ENCODE results near the gene RTRAF. TPM values are rescaled to one million over a fixed set of nuclear protein-coding genes. Genes with fewer than 3 reads are reported as not detected.

RTRAF gene
- total RNA-seq, 1 experiment from 2014 or later, result 93.7 TPM

GRCh38 chr14:52029881-52030280 is 40.5 kb downstream of the RTRAF start:
- DNase-seq (ENCODE audit: low read depth, low spot score) (no peak), ATAC-seq (no peak)
- no TSS peak for BruUV-seq (replicated peaks)
- intact Hi-C loops (cut with micrococcal nuclease; ENCODE audit: unreplicated experiment), result no loop called here
- POLR2A ChIA-PET, result no interaction called here
- no peaks in the 10 kb centered on the region for H3K4me1 ChIP-seq (ENCODE audit: control insufficient read depth, insufficient read depth, low read length)
- no peak overlapping the region for H3K27ac ChIP-seq (ENCODE audit: low read length)
- no peaks in the 10 kb centered on the region for H3K9me3 ChIP-seq (ENCODE audit: control insufficient read depth, insufficient read depth, low read depth, low read length)
- no peaks in the 10 kb centered on the region for H3K36me3 ChIP-seq (ENCODE audit: control insufficient read depth, insufficient read depth, low read length)
- in situ Hi-C loops (cut with HindIII; ENCODE audit: low pct_unique_long_range_greater_than_20kb, low sequenced_read_pairs), result no loop called here
- no peaks in the 10 kb centered on the region for H3K27me3 ChIP-seq (ENCODE audit: control insufficient read depth, insufficient read depth, low read length)
- TF ChIP-seq, protein P1, sequence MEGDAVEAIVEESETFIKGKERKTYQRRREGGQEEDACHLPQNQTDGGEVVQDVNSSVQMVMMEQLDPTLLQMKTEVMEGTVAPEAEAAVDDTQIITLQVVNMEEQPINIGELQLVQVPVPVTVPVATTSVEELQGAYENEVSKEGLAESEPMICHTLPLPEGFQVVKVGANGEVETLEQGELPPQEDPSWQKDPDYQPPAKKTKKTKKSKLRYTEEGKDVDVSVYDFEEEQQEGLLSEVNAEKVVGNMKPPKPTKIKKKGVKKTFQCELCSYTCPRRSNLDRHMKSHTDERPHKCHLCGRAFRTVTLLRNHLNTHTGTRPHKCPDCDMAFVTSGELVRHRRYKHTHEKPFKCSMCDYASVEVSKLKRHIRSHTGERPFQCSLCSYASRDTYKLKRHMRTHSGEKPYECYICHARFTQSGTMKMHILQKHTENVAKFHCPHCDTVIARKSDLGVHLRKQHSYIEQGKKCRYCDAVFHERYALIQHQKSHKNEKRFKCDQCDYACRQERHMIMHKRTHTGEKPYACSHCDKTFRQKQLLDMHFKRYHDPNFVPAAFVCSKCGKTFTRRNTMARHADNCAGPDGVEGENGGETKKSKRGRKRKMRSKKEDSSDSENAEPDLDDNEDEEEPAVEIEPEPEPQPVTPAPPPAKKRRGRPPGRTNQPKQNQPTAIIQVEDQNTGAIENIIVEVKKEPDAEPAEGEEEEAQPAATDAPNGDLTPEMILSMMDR (IDR thresholded peaks at IDR 0.05), result no peak
- no peak for TF ChIP-seq POLR2AphosphoS5 (IDR thresholded peaks at IDR 0.05; ENCODE audit: low read depth, low read length)
- TF ChIP-seq SIN3A (IDR thresholded peaks at IDR 0.05; ENCODE audit: borderline replicate concordance, insufficient read depth, low read depth, low read length), result no peak
- no peak for TF ChIP-seq TCF7L2 (IDR thresholded peaks at IDR 0.05; ENCODE audit: low read depth, low read length)
- TF ChIP-seq, protein P2, sequence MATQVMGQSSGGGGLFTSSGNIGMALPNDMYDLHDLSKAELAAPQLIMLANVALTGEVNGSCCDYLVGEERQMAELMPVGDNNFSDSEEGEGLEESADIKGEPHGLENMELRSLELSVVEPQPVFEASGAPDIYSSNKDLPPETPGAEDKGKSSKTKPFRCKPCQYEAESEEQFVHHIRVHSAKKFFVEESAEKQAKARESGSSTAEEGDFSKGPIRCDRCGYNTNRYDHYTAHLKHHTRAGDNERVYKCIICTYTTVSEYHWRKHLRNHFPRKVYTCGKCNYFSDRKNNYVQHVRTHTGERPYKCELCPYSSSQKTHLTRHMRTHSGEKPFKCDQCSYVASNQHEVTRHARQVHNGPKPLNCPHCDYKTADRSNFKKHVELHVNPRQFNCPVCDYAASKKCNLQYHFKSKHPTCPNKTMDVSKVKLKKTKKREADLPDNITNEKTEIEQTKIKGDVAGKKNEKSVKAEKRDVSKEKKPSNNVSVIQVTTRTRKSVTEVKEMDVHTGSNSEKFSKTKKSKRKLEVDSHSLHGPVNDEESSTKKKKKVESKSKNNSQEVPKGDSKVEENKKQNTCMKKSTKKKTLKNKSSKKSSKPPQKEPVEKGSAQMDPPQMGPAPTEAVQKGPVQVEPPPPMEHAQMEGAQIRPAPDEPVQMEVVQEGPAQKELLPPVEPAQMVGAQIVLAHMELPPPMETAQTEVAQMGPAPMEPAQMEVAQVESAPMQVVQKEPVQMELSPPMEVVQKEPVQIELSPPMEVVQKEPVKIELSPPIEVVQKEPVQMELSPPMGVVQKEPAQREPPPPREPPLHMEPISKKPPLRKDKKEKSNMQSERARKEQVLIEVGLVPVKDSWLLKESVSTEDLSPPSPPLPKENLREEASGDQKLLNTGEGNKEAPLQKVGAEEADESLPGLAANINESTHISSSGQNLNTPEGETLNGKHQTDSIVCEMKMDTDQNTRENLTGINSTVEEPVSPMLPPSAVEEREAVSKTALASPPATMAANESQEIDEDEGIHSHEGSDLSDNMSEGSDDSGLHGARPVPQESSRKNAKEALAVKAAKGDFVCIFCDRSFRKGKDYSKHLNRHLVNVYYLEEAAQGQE (IDR thresholded peaks at IDR 0.05; ENCODE audit: insufficient read depth in 1 of 2, low read depth in 2 of 2, low read length in 1 of 2), result no peak
- CTCF ChIA-PET, result no interaction called here
- H3K4me3 ChIP-seq (ENCODE audit: low read depth in 2 of 2, low read length in 2 of 2), result no peak overlapping the region

DNA sequence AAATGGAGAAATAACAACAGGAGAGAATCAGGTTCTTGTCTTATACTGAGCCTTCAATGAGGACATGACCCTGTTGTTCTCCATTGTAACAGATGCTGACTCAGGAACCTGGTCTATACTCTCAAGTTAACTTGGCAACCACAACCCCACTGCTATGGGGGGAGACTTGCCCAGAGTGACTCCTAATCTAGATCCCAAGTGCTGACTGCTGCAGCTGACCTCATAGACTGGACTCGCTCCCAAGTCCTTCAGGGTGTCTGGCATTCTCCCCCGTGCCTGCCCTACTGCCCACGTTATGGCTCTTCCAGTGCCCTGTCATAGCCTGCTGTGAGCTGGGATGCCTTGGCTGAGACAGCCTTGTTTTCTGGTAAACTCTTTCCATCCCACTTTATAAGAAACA is 42.4 kb downstream of the RTRAF start:
- no peaks in the 10 kb centered on the region for H3K36me3 ChIP-seq (ENCODE audit: control insufficient read depth, insufficient read depth, low read length)
- CTCF ChIA-PET, result no interaction called here
- no peak for ATAC-seq

More for the DNA sequence above, 42.4 kb downstream of the RTRAF start:
- POLR2A ChIA-PET, result no interaction called here
- DNase-seq (ENCODE audit: low read depth, low spot score), result no peak
- intact Hi-C loops (cut with micrococcal nuclease; ENCODE audit: unreplicated experiment), result no loop called here
- BruUV-seq (replicated peaks), result no TSS peak
- in situ Hi-C loops (cut with HindIII; ENCODE audit: low pct_unique_long_range_greater_than_20kb, low sequenced_read_pairs), result no loop called here
- Histone ChIP-seq H3K9me3 (ENCODE audit: control insufficient read depth, insufficient read depth, low read depth, low read length) (no peaks in the 10 kb centered on the region), H3K27me3 (ENCODE audit: control insufficient read depth, insufficient read depth, low read length) (no peaks in the 10 kb centered on the region), H3K4me1 (ENCODE audit: control insufficient read depth, insufficient read depth, low read length) (no peaks in the 10 kb centered on the region), H3K27ac (ENCODE audit: low read length) (no peak overlapping the region), H3K4me3 (ENCODE audit: low read depth in 2 of 2, low read length in 2 of 2) (no peak overlapping the region)
- TF ChIP-seq TCF7L2 (IDR thresholded peaks at IDR 0.05; ENCODE audit: low read depth, low read length), result no peak
- TF ChIP-seq POLR2AphosphoS5 (IDR thresholded peaks at IDR 0.05; ENCODE audit: low read depth, low read length), result no peak
- TF ChIP-seq, protein P2 (IDR thresholded peaks at IDR 0.05; ENCODE audit: insufficient read depth in 1 of 2, low read depth in 2 of 2, low read length in 1 of 2), result no peak
- TF ChIP-seq, protein P1 (IDR thresholded peaks at IDR 0.05), result no peak
- no peak for TF ChIP-seq SIN3A (IDR thresholded peaks at IDR 0.05; ENCODE audit: borderline replicate concordance, insufficient read depth, low read depth, low read length)
